Hepatocyte (in vitro differentiated cells): ENCODE measurements around the gene CIDEA. TPM values are rescaled to one million over a fixed set of nuclear protein-coding genes. Genes with fewer than 3 reads are reported as not detected.

Experiments
- DNase-seq: peaks from one replicate; pipeline ENCODE4 v3.0.0-alpha.2; 2016; ENCODE audit warnings: low spot score
- H2AFZ ChIP-seq: fragments of 200-600 bp; sonication (generic); 2 replicates; pipeline ENCODE4 v1.6.0; 2016; ENCODE audit warnings: antibody characterized with exemption, mild to moderate bottlenecking
- H3K27ac ChIP-seq: fragments of 200-600 bp; sonication (generic); 2 replicates; pipeline ENCODE4 v1.5.1; 2016; ENCODE audit warnings: mild to moderate bottlenecking
- H3K27me3 ChIP-seq: fragments of 200-600 bp; sonication (generic); 2 replicates; pipeline ENCODE4 v1.6.1; 2016
- H3K36me3 ChIP-seq: fragments of 200-600 bp; sonication (generic); replicated peaks from 2 replicates; pipeline ENCODE4 v1.5.1; 2016; ENCODE audit warnings: low read depth; ENCODE audit not compliant: insufficient read depth
- H3K4me1 ChIP-seq: fragments of 200-600 bp; sonication (generic); 2 replicates; pipeline ENCODE4 v1.5.1; 2016; ENCODE audit warnings: mild to moderate bottlenecking, moderate library complexity; ENCODE audit not compliant: insufficient read depth
- H3K4me2 ChIP-seq: fragments of 200-600 bp; sonication (generic); 2 replicates; pipeline ENCODE4 v1.6.0; 2016
- H3K4me3 ChIP-seq: fragments of 200-600 bp; sonication (generic); 2 replicates; pipeline ENCODE4 v1.5.1; 2016; ENCODE audit warnings: mild to moderate bottlenecking
- H3K79me2 ChIP-seq: fragments of 200-600 bp; sonication (generic); 2 replicates; pipeline ENCODE4 v1.6.0; 2017; ENCODE audit warnings: mild to moderate bottlenecking
- H3K9me2 ChIP-seq: fragments of 200-600 bp; sonication (generic); replicated peaks from 2 replicates; pipeline ENCODE4 v1.6.0; 2017; ENCODE audit warnings: mild to moderate bottlenecking; ENCODE audit not compliant: insufficient read depth
- H3K9me3 ChIP-seq: fragments of 200-600 bp; sonication (generic); 2 replicates; pipeline ENCODE4 v1.5.1; 2016; ENCODE audit warnings: low read depth, mild to moderate bottlenecking
- H4K20me1 ChIP-seq: fragments of 200-600 bp; sonication (generic); 2 replicates; pipeline ENCODE4 v1.6.0; 2016; ENCODE audit warnings: mild to moderate bottlenecking; ENCODE audit not compliant: insufficient read depth, poor library complexity, severe bottlenecking
- CTCF ChIP-seq: fragments of 200-600 bp; sonication (generic); IDR thresholded peaks from 2 replicates; pipeline ENCODE4 v1.5.1; 2016; ENCODE audit warnings: antibody characterized with exemption, mild to moderate bottlenecking; ENCODE audit not compliant: poor library complexity
- EZH2 ChIP-seq: fragments of 200-600 bp; sonication (generic); IDR thresholded peaks from 2 replicates; pipeline ENCODE4 v1.6.1; 2016; ENCODE audit warnings: antibody characterized with exemption, mild to moderate bottlenecking, borderline replicate concordance
- EZH2phosphoT487 ChIP-seq: fragments of 200-600 bp; sonication (generic); IDR thresholded peaks from one replicate; pipeline ENCODE4 v1.6.1; 2018; ENCODE audit warnings: antibody characterized with exemption, mild to moderate bottlenecking, low read depth, moderate library complexity; ENCODE audit not compliant: unreplicated experiment, severe bottlenecking
- WGBS: methylation state at CpG from one replicate; pipeline ENCODE4 v1.1.6; 2016; ENCODE audit warnings: low lambda C conversion rate; ENCODE audit errors: missing lambda C conversion rate; 5-methylcytosine and 5-hydroxymethylcytosine counted together
- polyA plus RNA-seq: library from polyadenylated mRNA; unstranded; fragments of >200 nt; fragmentation: Nextera tagmentation; extraction: Ambion mirVana; gene quantifications from 2 replicates; pipeline ENCODE4 v1.2.1, GENCODE V29; 2016
- total RNA-seq: library from RNA; depleted of rRNA; stranded (reverse); fragments of >200 nt; gene quantifications from 2 replicates; pipeline ENCODE4 v1.2.3, GENCODE V29; 2014

The CIDEA gene
- total and polyA plus RNA-seq, 2 experiments from 2014 or later = not detected

- no peaks in the 10 kb centered on the region for H3K36me3 ChIP-seq
Measured at GRCh38 chr18:12231986-12232385, 22.2 kb upstream of the CIDEA start.

GRCh38 chr18:12233378-12233777, 20.8 kb upstream of the CIDEA start:
- Histone ChIP-seq H3K79me2 (no peaks in the 10 kb centered on the region), H3K27ac (no peak overlapping the region), H3K4me2 (no peak overlapping the region), H4K20me1 (no peaks in the 10 kb centered on the region), H3K36me3 (no peaks in the 10 kb centered on the region), H2AFZ (no peak overlapping the region), H3K27me3 (no peaks in the 10 kb centered on the region), H3K9me3 (no peaks in the 10 kb centered on the region), H3K4me1 (no peaks in the 10 kb centered on the region), H3K9me2 (no peaks in the 10 kb centered on the region), H3K4me3 (no peak overlapping the region)
- WGBS = 56% methylated on average over 5 of the region's 5 CpGs
- peak; percentile 22 for DNase-seq
- no peak for TF ChIP-seq EZH2
- TF ChIP-seq CTCF = no peak
- TF ChIP-seq EZH2phosphoT487 = no peak

More at GRCh38 chr18:12231986-12232385, 22.2 kb upstream of the CIDEA start:
- Histone ChIP-seq H4K20me1 (no peaks in the 10 kb centered on the region), H3K9me3 (no peaks in the 10 kb centered on the region), H2AFZ (no peak overlapping the region), H3K4me2 (no peak overlapping the region), H3K79me2 (no peaks in the 10 kb centered on the region), H3K9me2 (no peaks in the 10 kb centered on the region), H3K4me1 (no peaks in the 10 kb centered on the region), H3K27me3 (no peaks in the 10 kb centered on the region), H3K27ac (no peak overlapping the region), H3K4me3 (no peak overlapping the region)
- WGBS = 90% methylated on average over 9 of the region's 9 CpGs
- no peak for DNase-seq
- TF ChIP-seq EZH2phosphoT487 = no peak
- TF ChIP-seq EZH2 = no peak
- TF ChIP-seq CTCF = no peak

GRCh38 chr18:12234451-12235190, 19.5 kb upstream of the CIDEA start:
- Histone ChIP-seq H2AFZ (no peak overlapping the region), H4K20me1 (no peaks in the 10 kb centered on the region), H3K36me3 (no peaks in the 10 kb centered on the region), H3K9me3 (no peaks in the 10 kb centered on the region), H3K79me2 (no peaks in the 10 kb centered on the region), H3K4me2 (no peak overlapping the region), H3K4me1 (no peaks in the 10 kb centered on the region), H3K9me2 (no peaks in the 10 kb centered on the region), H3K4me3 (no peak overlapping the region), H3K27ac (no peak overlapping the region), H3K27me3 (no peaks in the 10 kb centered on the region)
- WGBS = 96% methylated on average over 19 of the region's 19 CpGs
- no peak for TF ChIP-seq CTCF
- TF ChIP-seq EZH2 = no peak
- no peak for TF ChIP-seq EZH2phosphoT487
- no peak for DNase-seq
